HG03097 (cell line): ENCODE data around the gene INTS14.

Experiments used
- ATAC-seq: cut with Tn5 transposase; IDR thresholded peaks from one replicate; pipeline ENCODE4 v1.9.1; 2021; ENCODE audit not compliant: unreplicated experiment, low FRiP score

Gene INTS14

DNA sequence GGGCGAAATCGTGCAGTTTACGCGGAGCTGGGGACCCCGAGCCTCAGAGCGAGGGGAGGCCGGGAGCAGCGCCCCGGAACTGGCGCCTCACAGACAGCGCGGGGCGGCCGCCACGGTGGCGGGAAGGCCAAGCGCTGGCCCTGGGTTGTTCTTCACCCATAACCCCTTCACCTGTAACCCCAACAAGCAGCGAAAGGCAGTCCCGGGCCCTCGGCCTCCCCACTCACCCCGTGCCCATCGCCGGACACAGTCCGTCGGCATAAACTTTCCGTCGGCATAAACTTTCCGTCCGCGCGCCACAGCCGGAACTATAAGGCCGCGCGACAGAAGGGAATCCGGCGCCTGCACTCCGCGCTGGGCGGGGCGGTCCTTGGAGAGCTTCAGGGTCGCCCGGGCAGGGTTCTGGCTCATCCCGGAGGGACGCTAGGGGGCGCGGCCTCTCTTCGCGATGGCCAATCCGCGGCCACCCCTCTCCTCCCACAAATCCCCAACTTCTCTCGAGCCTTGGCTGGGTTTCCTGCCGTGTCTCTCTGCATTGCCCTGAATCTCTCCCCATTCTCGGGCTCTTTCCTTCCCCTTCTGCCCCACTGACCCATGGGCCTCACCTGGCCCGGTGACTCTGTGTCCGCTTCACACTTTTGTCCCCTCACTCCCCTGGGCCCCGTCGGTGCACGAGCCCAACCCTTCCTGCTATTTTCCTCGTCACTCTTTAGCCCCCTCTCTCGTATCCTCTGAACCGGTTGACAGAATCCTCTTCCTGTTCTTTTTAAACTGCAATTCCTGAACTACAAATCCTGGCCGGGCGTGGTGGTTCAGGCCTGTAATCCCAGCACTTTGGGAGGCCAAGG lies at the start of gene INTS14:
Gene INTS14 (minus strand): TSS at position 261 of the 848 bp plus-strand sequence. CDS start 3,751 bp downstream, outside the sequence.
- ATAC-seq: peak; percentile 95

DNA sequence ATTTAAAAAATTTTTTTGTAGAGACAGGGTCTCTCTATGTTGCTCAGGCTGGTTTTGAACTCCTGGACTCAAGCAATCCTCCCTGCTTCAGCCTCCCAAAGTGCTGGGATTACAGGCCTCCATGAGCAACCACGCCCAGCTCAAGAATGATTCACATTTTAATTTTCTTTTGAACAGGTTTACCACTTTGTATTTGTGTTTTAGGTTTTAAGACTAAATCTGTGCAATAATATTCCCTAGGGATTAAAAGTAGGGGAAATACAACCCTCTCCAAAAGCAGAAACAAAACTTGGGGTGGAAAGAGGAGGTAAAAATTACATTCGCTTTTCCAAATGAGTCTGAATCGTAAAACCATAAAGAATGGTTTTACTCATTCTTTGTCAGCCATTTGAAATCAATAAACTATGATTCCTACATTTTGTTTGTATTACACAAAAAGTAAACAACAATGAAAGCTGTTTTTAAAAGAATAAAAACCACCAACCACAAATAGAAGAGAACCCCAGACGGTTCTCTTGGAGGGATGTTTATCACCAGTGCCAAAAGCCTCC lies 48.6 kb upstream of the INTS14 start:
- no peak for ATAC-seq

DNA sequence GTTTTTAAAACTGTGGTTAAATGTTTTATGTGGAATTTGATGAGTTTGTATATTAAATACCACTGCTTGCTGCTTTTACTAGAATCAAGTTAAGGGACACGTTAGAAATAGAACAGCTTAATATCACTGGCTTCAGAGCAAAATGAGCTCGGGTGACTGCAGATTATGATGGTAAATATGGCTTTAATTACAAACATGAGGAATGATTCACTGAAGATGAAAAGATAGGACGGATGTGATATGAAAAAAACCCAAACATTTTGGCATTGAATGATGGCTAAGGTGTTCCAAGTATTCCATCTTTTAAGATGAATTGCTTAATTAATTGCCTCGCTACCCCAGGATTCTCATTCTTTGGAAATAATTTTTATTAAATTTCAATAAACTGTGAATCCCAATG lies 44.5 kb upstream of the INTS14 start:
- ATAC-seq: no peak

DNA sequence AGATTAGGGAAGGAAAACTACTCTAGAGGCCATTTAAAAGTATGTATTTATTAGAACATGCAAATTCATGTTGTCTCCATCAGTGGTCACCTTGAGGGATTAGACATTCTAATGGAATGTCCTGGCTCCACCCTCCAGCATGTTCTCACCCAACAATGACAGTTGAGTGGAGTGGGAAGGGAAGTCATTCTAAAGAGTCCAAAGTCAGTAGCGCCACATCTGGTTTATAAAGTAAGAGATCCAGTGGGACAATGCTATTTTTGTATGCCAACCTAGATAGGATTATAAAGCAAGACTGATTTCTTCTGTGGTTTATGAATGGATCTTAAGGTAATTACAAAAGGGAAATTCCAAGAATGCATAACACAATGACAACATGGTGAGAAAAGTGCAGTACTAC lies 44.1 kb upstream of the INTS14 start:
- no peak for ATAC-seq

DNA sequence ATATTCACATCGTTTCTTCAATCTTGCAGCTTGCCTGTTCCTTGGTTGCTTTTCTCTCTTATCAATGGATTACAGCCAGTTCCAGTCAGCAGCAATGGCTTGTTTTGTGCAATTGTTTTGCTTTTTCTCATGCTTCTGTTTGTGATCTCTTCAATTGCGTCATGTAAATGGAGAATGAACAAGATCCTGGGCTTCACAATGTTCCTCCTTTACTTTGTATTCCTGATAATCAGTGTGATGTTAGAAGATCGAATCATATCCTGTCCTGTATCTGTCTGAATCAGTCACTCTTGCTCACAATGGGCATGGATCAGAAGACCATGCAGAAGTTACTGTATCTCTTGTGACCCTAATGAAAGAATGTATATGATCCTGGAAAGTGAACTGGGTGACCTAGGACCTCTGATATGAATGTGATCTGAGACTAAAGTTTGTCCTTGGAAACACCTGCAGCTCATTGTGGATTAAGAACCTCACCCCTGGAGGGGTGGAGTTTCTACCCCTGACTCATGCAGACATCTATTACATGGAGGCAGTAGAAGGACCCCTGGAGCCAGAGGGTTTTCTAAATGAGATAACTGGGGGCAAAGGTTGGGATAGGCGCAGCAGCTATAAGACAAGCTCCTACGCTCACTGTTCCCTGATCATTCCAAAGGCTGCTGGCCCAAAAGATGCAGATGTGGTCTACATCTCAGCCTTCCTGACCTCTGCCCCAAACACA lies 43.0 kb upstream of the INTS14 start:
- ATAC-seq: no peak

DNA sequence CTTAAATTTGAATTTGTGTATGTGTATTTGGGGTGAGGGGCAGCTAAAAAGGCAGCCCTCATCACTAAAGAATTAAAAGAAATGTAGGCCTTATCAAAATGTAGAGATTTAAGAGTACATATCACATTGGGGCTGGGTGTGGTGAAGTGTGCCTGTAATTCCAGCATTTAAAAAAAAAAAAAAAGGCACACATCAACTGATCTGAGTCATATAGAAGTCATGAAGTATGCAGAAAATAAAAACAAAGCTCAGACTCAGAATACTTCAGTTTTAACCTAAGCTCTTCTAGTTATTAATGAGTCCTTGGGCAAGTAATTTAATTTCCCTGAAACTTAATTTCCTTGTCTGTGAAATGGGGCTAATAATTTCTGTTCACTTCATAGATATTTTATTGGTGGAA lies 42.4 kb upstream of the INTS14 start:
- no peak for ATAC-seq

DNA sequence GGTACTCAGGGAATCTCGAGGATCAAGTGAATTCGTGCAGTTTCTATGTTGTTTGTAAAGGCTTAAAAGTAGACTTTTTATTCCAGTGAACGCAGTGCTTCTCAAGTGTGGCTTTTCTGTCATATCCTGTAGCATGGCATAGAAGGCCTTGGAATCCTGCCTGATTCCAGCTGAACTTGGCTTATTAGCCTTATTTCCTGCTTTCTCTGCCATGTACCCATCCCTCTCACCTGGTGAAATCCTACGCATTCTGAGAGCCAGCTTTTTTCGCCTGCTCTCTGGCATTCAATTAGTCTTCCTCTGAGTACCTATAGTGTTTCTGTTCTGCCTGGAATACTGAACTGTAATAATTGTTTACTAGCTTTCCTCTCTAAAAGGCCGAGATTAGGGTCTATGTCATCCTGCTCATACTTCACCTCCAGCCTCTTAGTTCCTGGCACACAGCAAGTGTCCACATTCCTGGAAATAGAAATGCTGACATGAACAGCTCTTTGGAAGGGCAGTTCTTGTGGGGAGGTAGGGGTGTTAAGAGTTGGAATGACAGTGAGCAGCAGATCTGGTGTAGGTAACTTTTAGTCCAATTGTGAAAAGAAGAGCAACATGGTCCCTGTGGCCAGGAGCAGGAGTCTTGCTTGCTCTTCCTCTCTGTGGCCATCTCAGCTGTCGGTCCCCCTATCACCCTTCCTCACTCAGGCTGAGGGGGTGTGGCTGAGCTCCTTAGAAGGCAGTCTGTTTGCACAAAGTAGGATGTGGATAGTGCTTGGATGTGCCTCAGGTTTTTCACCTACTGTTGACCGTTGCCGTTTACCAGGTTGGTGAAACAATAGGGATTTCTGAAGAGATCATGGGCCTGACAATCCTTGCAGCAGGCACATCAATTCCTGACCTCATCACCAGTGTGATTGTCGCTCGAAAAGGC lies 41.2 kb upstream of the INTS14 start:
- no peak for ATAC-seq

DNA sequence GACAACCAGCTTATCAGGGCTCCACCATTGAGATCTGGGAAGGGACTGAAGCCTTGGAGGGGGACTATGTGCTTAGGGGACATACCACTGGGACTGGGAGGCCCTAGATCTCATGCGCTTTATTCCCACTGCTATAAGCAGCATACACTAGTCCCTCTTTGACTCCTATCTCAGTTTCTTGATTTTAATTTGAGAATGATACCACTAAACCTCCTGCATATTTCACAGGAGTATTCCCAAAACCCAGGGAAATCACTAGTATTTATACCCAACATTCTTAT lies 40.1 kb upstream of the INTS14 start:
- no peak for ATAC-seq

DNA sequence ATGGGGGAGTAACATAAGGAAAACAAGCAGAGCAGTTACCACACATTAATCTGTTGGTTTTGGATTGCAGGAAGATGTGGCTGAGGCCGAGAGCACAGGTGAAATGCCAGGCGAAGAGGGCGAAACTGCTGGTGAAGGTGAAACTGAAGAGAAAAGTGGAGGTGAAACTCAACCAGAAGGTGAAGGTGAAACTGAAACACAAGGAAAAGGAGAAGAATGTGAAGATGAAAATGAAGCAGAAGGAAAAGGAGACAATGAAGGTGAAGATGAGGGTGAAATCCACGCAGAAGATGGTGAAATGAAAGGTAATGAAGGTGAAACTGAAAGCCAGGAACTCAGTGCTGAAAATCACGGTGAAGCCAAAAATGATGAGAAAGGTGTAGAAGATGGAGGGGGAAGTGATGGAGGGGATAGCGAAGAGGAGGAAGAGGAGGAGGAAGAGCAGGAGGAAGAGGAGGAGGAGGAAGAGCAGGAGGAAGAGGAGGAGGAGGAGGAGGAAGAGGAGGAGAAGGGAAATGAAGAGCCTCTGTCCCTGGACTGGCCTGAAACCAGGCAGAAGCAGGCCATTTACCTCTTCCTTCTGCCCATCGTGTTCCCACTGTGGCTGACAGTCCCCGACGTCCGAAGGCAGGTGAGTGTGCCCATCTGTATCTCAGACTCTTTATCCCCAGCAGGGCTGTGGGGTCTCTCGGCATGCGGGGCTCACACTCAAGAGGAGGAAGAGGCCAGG lies 39.5 kb upstream of the INTS14 start:
- no peak for ATAC-seq

DNA sequence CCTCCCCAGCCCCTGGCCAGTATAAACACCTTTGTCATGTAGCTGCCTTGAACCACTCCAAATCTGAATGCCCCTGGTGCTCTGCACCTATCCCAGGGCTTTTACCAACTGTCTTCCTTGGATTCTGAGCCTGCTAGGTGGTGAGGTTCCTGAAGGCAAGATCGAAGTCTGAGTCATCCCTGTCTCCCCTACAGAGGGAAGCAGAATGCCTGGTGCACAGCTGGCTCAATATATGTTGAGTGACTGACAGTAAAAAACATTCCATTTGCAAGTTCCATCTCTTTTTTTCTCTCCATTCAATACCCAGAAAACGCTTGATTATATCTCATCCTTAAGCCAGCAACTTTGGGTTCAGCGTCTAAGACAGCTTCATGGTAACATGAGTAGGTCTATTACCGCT lies 35.6 kb upstream of the INTS14 start:
- ATAC-seq: no peak

DNA sequence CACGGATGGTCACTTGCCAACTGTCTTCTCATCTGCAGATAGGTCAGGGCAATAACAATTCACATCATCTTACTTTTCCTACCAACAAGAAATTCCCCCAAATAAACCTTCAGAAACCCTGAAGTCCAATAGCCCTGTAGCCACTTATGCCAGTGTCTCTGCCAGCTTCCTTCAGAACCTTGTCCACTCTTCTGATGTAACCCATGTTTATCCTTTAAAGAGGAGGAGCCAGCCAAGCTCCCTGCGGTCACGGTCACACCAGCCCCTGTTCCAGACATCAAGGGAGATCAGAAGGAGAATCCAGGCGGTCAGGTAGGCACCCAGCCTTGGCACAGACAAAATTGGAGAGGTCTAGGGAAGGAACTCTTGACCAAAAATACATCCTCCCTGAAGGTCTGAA lies 34.5 kb upstream of the INTS14 start:
- ATAC-seq: no peak

DNA sequence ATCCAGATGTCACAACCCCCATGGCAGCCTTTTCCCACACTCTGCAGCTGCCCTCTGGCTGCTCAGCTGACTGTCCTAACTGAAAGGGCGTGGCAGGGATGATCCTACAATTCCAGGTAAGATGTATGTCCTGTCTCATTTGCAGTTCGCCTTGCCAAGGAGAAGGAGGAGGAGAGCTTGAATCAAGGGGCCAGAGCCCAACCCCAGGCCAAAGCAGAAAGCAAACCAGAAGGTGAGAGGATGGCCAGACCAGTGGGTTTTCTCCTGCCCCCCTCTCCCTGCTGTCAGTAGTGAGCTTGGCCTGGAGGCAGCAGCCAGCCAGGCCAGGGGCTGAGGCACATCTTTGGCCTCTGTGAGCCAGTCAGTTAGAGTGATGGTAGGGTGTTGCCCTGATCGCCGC lies 33.4 kb upstream of the INTS14 start:
- ATAC-seq: no peak

DNA sequence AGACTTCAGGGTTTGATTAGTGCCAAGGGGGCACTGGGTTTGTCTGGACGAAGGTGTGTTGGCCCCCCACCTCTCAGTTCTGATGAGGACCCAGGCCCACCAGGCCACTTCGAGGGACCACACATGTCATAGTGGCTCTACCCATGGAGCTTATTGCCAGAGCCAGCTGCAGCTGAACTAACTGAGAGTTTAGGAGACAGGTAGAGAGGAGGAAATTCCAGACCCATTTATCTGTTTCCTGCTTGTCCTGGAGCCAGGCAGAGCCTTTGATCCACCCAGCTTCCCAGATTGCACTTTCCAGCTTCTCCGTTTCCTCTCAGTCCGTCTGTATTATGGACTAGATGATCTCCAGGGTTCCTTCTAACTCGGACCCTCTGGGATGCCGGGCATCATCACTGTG lies 31.7 kb upstream of the INTS14 start:
- no peak for ATAC-seq

DNA sequence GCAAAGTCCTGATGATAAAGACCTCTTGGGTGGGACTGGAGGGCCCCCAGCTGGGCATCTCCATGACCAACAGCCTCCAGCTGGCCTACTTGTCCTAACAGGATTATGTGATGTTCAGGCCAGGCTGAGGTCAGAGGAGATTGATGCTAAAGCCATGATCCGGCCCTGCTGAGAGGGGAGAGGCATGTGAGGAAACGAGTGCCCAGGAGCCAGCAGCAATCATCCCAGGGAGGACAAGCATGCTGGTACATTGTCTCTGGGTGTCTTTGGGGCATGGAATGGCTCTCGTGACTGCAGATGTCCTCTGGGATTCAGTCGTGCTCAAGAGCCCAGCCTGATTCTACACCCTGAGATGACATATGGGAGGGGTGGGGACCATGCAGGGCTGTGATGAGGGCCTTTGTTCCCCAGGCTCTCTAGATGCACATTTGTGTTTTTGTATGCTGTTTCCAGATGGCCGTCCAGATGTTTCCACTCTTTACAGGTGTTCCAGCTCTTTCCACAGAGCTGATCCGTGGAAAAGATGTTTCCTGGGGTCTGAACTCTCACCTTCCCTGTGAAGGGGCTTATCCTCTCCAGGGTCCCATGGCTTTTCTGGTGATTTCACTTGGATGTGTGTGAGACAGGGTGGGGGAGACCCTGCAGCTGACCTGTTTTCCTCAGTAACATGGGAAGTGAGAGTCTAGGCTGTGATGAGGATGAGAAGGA lies 31.0 kb upstream of the INTS14 start:
- ATAC-seq: no peak

DNA sequence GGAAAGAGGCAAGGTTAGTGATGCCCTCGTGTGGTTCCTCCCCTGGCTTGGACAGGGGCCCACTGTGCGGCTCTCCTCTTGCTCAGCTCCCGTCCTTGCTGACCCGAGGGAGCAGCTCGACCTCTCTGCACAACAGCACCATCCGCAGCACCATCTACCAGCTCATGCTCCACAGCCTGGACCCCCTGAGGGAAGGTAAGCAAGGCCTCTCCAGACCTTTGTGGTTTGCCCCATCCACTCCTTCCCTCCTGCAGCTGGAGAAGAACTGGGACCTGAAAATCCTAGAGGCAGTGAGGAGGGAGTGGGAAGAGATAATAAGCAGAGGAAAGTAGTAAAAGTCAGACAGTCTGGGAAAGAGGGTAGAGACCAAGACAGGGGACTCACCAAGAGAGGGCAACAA lies 28.6 kb upstream of the INTS14 start:
- ATAC-seq: no peak

DNA sequence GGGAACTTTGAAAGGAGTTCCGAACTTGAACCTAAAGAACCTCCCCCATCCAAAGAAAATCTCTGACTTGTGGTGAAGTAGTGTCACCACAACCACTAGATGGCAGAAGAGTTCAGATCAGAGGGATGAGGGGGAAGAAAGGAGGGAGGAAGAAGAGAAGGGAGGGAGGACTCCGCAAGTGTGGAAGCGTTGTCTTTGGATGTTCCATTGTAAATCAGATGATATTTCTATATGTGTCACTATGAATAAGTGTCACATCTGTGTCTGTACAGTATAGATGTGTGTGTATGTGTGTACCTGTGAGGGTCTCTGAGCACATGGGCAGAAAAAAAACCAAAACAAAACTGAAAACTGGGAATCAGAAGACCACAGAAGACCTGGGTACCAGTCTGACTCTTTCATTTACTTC lies 27.8 kb upstream of the INTS14 start:
- no peak for ATAC-seq

DNA sequence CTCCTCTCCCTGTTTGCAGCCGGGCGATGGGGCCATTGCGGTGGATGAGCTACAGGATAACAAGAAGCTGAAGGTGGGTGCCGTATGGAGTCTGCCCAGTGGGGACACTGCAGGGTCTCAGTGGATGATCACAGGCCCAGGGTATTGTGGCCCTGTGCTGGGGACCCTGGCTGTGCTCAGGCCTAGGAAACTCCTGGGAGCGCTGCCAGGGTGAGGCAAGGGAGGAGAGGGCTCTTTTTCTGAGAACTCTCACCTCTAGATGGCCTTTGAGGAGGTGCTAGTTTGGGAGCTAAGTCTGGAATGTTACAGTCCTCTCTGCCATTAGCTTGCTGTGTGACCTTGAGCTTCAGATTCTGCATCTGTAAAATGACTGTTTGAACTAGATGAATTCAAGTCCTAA lies 27.2 kb upstream of the INTS14 start:
- no peak for ATAC-seq

DNA sequence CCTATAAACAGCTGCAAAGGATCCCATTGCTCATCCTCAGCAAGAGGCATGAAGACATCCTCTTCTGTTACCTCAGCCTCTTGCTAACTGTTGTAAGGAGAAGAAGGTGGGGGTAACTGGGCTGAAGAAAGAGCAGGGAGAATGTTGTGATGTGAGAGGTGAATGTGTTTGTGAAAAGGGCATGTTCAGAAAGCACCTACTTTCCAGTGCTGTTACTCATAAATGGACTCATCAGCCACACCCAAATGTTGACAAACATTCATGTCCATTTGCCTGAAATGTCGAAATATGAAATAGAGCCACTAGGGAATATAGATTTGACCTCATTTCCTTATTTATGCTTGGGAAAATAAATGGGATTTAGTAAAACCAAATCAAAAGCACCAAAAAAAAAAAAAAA lies 23.4 kb upstream of the INTS14 start:
- ATAC-seq: no peak

DNA sequence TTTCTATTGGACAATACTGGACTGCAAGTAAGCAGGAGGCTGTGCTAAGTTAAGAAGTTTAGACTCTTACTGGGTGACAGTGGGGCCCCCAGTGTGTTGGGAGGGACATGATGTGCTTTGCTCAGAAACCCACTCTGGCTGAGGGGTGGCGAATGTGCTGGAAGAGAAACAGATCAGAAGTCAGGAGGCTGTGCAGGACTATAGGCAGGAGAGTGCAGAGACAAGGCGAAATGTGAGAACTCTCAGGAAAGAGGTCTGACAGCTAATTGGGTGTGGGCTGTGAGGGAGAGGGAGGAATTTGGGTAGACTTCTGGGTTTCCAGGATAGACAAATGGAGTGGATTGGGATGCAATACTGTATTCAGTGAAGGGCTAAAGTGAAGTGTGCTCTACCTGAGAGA lies 22.8 kb upstream of the INTS14 start:
- ATAC-seq: no peak
